K562 (cell line): ENCODE results near the gene OLAH. TPM values are rescaled to one million over a fixed set of nuclear protein-coding genes. Genes with fewer than 3 reads are reported as not detected.

Experiments
- BCOR ChIP-seq: fragments of 450-650 bp; IDR thresholded peaks from 2 replicates; pipeline ENCODE4 v1.6.1; 2016
- E4F1 ChIP-seq: fragments of 250-450 bp; sonication (Bioruptor Pico); IDR thresholded peaks from 2 replicates; pipeline ENCODE4 v1.5.0; 2021; ENCODE audit warnings: mild to moderate bottlenecking, borderline replicate concordance
- MEF2A ChIP-seq: IDR thresholded peaks from 2 replicates; pipeline ENCODE4 v1.6.1; 2011; ENCODE audit warnings: low read depth, mild to moderate bottlenecking, low read length, moderate library complexity; ENCODE audit not compliant: control insufficient read depth
- MGA ChIP-seq: fragments of 450-650 bp; IDR thresholded peaks from 2 replicates; pipeline ENCODE4 v1.6.1; 2016; ENCODE audit warnings: mild to moderate bottlenecking, moderate library complexity
- NONO ChIP-seq, 2 experiments: fragments of 200-400 bp in 1 of 2; fragments of 450-650 bp in 1 of 2; formaldehyde crosslinking in 1 of 2; IDR thresholded peaks; 2 replicates each; pipeline ENCODE4 v1.6.1; 2017; ENCODE audit warnings: low read depth in 2 of 2, mild to moderate bottlenecking in 2 of 2, moderate library complexity in 2 of 2, low read length in 1 of 2
- PRMT5 ChIP-seq: sonication (generic); formaldehyde crosslinking; IDR thresholded peaks from 2 replicates; pipeline ENCODE4 v1.5.0; 2020; ENCODE audit warnings: missing genetic modification reagents
- ZEB2 ChIP-seq: fragments of 450-650 bp; IDR thresholded peaks from 2 replicates; pipeline ENCODE4 v1.6.1; 2016
- polyA plus RNA-seq, 8 experiments: library from polyadenylated mRNA; depleted of rRNA in 4 of 8; stranded (reverse) in 5 of 8; unstranded in 3 of 8; fragments of >200 nt; fragmentation: Nextera tagmentation in 2 of 8; fragmentation: Illumina TruSeq in 1 of 8; extraction: Ambion mirVana in 2 of 8; extraction: Trizol in 1 of 8; gene quantifications; 2 replicates each; pipeline versions ENCODE4 v1.2.1 to v1.2.3, GENCODE V29; 2011 to 2014; ENCODE audit warnings: inconsistent platforms in 1 of 8, missing spikeins in 1 of 8
- total RNA-seq, 7 experiments: library from RNA; depleted of rRNA in 6 of 7; stranded (reverse); fragments of >200 nt in 6 of 7; fragmentation: Illumina TruSeq in 2 of 7; extraction: Trizol in 2 of 7; gene quantifications; 2 replicates each; pipeline versions ENCODE4 v1.2.1 to v1.2.3, GENCODE V29; 2011 to 2021; ENCODE audit warnings: low replicate concordance in 1 of 7

Gene OLAH
- total and polyA plus RNA-seq, 9 of the 15 experiments (the other 6 are each of a cell fraction or from before 2014, with no cell fraction given): 0.11 to 0.45 (median 0.18) TPM; not detected in 3

GRCh38 chr10:15068802-15069201, 25.1 kb downstream of the OLAH start (continued):
- no peak for TF ChIP-seq MGA
- TF ChIP-seq ZEB2: no peak
- TF ChIP-seq PRMT5 (CRISPR knock-in tag): no peak
- TF ChIP-seq NONO (IDR thresholded peaks at IDR 0.05; ENCODE audit: low read depth in 2 of 2, low read length in 1 of 2): no peak
- no peak for TF ChIP-seq E4F1
- no peak for TF ChIP-seq BCOR
- TF ChIP-seq MEF2A: no peak
